NOMO-1 treated with DMSO at 0.1 percent for 48 hours (cell line): ENCODE results near the gene TMEM18.
"Not testable (repeated sequence)": the region's sequence is repeated elsewhere in the genome, so short reads cannot be mapped to it uniquely, and the experiment has no call there.

Experiments
- DNase-seq: peaks from one replicate; lab custom pipeline; 2025; ENCODE audit not compliant: unreplicated experiment; lab: John Stamatoyannopoulos, UW

The TMEM18 gene

DNA sequence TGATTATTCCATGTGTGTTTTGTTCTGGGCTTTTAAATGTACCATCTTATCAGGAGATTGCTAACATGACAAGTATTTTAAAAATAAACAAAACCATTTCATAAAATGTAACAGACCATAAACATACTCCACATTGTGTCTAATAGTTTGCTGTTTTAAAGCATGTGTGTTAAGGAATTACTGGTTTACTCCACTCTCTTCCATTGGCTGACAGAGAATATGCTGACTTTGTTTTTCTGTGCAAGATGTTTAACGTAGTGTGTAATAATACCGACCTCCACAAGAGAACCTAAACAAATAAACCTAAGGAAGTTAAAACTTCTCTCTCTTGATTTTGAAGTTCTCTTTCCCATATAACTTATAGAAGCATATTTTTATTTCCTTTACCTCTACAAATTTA lies 17.0 kb upstream of the TMEM18 start:
- DNase-seq = no peak

DNA sequence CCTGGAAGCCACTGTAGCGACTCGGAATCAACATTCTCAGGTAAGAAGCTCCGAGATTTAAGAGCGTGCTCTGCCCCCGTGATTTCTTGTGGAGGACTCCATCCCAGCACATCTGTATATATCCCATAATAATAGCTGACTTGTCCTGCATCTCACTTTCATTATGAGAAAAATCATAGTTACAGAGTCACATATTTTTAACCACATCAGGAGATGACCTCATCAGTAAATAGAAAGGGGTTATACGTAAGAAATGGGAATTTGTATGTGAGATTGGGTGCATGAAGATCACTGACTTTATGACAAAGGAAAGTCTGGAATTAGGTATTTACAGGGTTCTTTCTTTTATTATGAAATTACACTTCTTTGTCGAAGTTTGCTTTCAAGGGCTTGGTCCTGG lies 16.4 kb upstream of the TMEM18 start:
- no peak for DNase-seq

DNA sequence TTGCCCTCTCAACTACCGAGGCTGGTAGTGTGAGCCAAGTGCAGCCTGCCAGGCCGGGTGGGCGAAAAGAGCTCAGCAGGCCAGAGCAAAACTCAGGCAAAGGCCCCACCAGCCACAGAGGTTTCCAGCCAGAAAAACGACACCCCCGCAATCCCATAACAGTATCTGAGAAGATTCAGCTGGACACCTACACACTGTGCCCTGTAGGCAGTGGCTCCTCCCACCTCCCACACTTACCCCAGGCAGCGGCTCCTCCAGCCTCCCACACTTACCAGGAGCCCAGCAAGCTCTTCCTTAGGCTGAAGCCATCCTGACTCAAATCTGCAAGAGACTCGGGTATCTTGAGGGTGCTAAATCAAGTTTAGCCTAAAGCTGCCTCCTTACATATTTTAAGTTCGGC lies 15.6 kb upstream of the TMEM18 start:
- no peak for DNase-seq

DNA sequence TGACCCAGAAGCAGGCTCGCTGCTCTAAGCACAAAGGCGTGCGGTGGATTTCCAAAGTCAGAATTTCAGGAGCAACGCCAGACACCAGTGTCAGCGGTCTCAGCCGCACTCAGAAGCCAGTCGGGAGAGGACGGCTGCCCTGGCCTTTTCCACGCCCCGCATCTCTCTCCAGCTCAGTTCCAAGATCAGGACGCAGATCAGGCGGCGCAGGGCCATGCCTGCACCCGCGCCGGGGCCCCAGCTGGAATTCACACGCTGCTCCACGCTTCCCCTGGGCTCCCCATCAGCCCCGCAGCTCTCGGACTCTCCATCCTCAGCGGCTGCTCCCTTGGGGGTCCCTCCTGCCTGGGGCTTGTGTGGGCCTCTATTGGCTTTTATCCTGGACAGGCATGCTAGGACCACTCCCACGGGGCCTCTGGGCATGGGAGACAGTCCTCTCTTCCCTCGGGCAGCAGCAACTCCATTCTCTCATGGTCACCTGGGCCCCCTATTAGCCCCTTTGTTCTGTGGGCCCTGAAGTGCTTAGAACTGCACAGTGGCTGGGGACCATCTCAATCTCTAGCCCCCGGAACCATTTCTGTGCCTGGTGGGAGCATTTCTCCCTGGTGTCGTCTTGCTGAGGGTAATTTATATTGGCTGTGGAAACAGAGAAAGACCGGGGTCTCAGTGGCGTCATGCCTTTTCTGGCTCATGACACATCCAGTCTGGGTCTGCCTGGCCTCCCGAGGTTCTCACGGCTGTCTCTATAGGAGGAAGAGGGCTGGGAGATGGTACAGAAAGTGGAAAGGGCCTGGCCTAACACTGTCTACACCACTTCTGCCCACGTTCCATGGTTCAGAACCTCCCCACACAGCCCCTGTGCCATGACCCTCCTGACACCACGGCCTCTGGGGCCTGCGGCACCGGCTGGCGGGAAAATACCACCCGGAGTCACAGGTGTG lies 14.9 kb upstream of the TMEM18 start:
- DNase-seq = no peak

DNA sequence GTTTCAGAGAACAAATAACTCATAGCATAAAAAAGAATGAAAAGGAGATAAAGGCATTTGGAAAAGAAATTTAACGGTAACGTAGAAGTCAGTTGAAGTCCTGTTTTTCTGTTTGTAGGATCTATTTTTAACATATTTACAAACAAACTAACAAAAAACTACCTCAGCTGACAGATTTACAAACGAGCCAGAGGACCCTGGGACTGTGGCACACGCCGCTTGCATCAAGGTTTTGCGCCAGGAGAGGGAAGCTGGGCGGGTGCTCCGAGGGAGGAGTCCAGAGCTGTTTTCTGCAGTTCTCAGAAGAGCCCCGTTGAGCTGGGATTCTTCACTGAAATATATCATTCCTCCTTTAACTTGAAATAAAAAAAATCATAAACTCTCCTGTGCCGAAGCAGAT lies 13.6 kb upstream of the TMEM18 start:
- no peak for DNase-seq

DNA sequence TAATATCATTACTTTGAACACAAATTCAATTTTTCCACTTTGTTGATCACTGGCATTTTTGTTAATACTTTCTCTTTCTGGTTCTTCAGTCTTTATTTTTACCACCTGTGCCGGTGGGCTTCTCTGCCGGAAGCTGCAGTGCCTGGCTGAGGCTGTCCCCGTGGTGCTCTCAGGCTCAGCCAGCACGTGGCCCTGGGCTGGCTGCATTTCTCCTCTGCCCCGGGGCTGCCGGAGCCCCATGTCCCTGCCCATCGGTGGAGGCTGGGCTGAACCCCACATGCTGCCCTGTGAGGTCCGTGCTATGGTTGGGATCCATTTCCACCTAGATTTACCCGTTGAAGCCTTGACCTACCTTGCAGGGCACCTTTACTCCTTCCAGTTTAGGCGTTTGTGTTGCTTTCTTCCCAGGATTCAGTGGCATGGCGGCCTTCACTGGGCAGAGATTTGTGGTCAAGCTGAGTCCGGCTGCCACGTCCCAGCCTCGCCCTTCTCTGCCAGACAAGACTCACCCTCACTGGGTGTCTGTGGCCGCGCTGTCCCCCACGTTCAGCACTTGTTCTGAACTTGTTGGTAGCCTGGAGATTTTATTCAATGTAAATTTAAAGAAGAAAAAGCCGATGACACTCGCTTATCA lies 12.8 kb upstream of the TMEM18 start:
- DNase-seq = no peak

DNA sequence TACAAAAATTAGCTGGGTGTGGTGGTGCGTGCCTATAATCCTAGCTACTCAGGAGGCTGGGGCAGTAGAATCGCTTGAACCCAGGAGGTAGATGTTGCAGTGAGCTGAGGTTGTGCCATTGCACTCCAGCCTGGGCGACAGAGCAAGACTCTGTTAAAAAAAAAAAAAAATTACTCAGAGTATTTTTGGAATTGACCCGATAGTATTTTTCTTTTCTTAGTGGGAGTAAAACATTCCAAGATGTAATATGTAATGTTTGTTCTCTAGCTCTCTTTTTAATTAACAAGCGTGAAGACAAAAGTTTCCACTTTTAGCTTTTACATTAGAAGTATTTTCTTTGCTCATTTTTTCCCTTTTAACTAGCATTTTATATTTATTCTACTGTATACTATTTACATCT lies 12.0 kb upstream of the TMEM18 start:
- DNase-seq = no peak

DNA sequence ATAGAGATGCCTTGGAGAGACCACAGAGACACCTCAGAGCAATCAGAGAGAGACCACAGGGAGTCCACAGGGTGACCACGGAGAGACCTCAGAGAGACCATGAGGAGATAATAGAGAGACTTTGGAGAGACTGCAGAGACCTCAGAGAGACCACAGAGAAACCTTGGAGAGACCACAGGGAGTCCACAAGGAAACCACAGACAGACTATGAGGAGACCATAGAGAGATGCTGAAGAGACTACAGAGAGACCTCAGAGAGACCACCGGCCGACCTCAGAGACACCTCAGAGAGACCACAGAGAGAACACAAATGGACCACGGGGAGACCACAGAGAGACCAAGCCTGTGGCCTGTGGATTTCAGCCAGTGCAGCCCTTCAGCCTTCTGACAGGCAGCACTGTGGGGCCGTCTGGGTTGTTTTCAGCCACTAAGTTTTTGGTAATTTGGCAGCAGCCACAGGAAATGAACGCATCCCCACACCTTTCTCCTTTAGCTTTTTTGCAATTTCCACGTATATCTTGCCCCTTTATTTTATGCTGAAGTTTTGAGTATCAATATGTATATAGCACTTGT lies 11.4 kb upstream of the TMEM18 start:
- no peak for DNase-seq

DNA sequence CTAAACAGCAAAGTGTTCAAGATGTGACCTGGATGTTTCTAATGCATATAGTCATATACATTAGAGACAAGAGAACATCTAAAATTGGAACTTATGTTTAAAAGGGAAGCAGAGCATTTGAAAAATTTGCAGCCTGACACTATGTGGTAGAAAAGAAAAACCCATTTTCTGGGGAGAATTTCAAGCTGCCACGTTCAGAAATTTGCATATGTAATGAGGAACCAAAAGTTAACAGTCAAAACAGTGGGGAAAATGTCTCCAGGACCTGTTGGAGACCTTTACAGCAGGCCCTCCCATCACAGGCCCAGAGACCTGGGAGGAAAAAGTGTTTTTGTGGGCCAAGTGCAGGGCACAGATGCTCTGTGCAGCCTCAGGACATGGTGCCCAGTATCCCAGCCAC lies 8.2 kb upstream of the TMEM18 start:
- DNase-seq = no peak

DNA sequence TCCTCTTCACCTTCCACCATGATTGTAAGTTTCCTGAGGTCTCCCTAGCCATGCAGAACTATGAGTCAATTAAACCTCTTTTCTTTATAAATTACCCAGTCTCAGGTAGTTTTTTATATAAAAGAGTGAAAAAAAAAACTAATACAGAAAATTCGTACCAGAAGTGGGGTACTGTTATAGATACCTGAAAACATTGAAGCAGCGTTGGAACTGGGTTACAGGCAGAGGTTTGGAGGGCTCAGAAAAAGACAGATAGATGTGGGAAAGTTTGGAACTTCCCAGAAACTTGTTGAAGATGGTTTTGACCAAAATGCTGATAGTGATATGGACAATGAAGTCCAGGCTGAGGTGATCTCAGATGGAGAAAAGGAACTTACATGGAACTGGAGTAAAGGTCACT lies 7.7 kb upstream of the TMEM18 start:
- not testable (repeated sequence) for DNase-seq

DNA sequence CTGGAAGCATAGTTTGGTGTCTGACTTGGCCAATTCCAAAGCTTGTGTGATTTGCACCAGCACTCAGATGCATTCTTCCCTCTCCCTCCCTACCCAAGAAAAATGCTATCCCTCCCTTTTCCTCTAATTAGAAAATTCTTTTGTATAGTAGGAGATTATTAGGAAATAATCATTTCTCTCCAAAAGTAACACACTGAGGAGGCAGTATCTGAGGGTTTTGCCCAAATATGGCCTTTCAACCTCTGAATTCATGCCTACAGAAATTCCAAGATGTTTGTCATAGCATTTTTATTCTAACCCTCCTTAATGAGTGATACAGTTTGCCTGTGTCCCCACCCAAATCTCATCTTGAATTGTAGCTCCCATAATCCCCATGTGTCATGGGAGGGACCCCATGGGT lies 5.0 kb upstream of the TMEM18 start:
- no peak for DNase-seq

DNA sequence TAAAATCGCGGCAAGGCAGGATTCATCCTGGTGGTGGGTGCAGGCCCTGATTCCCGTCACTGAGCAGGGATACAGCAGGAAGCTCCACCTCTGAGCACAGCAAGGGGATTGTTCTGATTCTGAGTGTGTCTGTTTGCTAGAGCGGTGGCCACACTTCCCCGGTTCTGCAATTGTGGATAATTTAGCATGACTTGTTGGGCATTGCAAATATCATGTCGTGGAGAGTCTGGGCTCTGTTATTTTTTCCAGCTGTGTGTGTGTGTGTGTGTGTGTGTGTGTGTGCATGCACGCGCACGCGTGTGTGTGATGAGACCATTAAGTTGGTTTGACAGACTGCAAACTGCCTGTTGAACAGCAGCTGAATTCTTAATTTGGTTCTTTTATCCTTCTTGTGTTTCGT lies 4.1 kb upstream of the TMEM18 start:
- DNase-seq = no peak

DNA sequence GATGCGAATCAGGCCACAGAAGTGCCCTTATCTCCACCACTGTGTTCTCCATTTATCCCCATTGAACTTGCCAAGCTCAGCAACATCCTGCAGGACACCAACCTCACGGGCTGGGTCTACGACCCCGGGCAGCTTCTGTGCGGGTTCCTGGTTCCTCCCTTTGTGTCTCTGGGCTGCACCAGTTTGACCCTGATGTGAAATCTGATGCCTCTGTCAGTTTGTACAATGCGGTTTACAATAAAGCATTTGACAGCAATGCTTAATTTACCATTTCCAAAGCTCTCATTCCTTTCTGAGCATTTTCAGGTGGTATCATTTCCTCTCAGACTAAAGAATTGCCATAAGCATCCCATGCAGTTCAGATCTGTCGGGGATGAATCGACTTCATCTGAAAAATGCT lies 3.3 kb upstream of the TMEM18 start:
- DNase-seq = no peak

DNA sequence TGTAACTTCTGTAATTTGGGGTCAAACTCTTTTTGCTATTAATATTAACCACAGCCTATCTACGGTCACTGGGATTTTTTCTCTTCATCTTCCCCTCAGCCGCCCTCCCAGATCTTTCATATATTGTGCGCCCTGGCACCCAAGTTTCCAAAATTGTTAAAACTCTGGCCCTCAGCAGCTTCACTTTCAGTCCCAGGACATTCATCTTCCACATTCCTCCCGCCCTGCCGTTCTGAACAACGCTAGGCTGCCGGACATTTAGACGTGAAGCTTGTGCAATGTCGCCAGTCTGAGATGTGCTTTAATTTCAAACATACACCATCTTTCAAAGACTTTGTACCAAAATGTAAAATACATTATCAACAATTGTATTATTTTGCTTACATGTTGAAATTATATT lies 1.8 kb upstream of the TMEM18 start:
- no peak for DNase-seq

DNA sequence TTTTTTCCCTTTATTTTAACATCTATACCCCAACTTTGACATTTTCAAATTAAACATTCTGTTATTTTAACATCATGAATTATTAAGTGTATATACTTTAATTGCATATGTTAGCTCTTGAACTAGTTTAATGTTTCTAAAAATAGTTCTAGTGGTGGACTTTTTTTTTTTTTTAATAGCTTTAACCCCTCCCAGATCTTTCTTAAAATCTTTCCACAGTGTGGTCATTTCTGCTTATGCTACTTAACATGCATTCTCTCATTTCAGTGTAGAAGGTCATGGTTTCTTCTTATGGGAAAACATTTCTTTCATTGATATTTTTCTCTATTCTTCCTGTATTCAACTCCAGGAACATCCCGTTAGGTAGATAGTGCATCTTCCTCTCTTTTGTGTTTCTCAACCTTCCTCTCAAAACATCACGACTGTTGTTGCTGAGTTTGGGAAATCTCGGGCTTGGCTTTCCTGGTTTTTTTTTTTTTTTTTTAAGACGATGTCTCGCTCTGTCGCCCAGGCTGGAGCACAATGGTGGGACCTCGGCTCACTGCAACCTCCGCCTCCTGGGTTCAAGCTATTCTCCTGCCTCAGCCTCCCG lies 849 bp upstream of the TMEM18 start:
- peak; percentile 38 for DNase-seq

DNA sequence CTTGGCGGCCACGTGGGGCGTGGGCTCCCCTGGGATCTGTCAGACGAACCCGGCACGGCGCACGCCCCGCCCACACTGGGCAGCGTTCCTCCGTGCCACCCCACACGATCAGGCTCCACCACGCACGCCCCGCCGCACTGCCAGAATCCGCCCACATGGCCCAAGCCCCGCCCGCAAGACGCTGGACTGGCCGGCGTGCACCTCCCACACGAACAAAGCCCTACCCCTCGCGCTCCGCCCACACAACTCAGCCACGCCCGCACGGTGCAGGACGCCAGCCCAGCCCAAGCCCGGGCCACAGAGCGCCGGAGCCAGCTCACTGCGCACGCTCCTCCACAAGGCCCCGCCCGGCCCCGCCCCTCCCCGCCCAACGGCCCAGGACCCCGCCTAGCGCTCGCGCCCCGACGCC lies 555 bp downstream of the TMEM18 start:
- DNase-seq = peak; percentile 95

DNA sequence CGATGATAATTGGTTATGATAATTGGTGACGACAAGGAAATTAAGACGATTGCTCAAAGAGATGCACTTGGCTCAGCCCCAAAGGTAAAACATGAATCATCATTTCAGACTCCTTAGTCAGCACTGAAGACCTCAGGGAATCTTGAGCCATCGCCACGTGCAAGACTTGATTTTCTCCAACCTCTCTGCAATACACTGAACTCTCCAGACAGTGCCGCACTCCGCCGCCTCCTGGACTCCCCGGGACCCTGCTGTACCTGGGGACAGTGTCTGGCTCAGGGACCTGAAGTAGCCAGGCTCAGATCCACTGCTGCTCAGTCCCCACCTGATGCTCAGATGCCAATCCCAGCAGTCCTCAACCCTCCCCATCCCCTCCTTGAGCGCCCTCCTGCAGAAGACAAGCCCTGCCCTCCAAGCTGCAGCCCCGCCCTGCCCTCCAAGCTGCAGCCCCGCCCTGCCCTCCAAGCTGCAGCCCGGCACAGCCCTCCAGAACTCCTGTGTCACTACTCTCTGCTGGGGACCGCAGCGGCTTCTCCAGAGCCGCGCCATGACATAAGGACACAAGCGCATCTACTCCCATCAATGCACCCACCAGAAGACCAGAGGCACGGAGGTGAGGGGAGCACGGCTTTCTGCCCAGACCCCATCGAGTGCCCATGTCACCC lies 1.1 kb downstream of the TMEM18 start:
- DNase-seq = no peak

DNA sequence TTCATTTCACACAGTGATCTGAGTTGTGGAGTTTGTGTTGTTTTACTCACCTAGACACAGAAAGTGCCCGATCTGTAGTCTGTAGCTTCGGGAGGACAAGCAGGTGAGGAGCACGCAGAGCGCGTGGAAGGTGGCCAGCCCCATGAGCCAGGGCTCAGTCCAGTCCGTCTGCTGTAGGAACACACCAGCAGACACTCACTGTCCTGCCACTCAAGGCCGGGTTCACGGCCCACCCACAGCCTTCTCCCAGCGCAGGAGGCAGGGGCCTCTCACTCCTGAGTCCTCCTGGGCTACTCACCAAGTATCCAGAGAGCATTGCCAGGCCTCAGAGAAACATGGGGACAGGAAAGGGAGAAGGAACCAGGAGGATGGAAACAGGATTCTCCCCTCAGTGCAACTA lies 1.7 kb downstream of the TMEM18 start:
- no peak for DNase-seq

DNA sequence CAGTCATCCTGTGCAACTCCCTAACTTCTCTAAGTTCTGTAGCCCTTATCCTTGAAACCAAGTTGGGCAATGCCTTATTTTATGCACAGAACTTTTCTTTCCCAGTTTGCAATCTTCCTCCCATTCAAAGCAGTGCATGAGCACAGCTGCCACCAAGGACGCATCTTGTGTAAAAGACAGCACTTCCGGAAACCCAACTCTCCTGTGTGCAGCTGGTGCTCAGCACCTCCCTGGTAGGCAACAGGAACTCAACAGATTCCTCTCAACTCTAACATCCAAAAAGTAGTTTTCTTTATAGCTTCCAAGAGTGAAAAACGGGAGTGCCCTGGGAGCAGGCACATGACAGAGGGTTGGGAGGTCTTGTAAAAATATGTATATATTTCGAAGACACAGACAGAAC lies 2.2 kb downstream of the TMEM18 start:
- no peak for DNase-seq

DNA sequence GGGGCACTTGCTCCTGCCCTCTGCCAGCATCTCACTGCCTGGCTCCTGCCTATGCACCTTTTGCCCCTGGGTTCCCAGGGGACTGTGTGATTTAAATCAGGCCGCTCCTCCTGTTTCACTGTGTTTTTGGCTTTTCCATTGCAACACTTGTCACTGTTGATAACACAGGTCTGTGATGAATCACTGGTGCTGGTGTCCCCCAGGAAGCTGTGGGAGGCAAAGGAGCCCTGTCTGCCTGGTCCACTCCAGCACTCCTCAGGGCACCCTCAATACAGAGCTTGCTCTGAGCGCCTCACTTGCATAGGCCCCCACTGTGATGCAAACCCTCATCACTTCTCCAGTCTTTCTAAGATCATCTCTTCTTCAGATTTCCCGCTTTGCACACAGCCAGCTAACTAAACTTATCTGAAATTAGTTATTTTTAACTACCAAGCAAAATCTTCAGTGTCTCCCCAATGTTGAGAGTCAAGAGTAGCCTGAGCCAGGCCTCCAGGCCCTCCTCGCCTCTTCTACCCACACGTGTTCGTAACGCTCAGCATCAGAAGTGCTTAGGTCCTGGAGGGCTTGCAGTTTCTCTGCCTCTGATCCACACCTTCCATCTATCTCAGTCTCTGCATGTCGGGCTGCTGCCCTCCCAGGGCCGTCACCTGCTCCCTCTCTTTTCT lies 2.8 kb downstream of the TMEM18 start:
- no peak for DNase-seq
